Retinal pigment epithelial cell (primary cell): ENCODE measurements around the gene ZSWIM8.
"Not testable (repeated sequence)": the region's sequence is repeated elsewhere in the genome, so short reads cannot be mapped to it uniquely, and the experiment has no call there.

Experiments
- DNase-seq: peaks from one replicate; pipeline ENCODE4 v3.0.0-alpha.2; 2010; ENCODE audit warnings: low read depth
- H3K4me3 ChIP-seq: 2 replicates; pipeline ENCODE4 v1.5.1; 2011; ENCODE audit warnings: mild to moderate bottlenecking, low read length, control low read depth, moderate library complexity
- CTCF ChIP-seq: conservative IDR thresholded peaks from 2 replicates; pipeline ENCODE4 v1.5.1; 2011; ENCODE audit warnings: low read depth, low read length, control low read depth, inconsistent platforms

ZSWIM8 gene

DNA sequence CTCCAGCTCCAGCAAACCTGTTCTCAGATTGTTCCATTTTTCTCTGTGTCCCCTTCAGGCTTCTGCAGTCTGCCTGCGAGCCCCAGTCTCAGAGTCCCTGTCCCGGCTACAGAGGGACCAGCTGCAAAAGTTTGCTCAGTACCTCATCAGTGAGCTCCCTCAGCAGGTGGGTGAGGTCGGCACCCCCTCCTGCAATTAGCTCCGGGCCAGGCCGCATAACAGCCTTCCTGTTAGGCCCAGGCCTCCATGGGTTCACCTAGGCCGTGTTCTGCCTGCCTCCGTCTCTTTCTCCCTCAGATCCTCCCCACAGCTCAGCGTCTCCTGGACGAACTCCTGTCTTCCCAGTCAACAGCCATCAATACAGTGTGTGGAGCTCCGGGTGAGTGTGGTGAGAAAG lies 4.3 kb downstream of the ZSWIM8 start:
- TF ChIP-seq CTCF = no peak
- no peak overlapping the region for H3K4me3 ChIP-seq
- no peak for DNase-seq

DNA sequence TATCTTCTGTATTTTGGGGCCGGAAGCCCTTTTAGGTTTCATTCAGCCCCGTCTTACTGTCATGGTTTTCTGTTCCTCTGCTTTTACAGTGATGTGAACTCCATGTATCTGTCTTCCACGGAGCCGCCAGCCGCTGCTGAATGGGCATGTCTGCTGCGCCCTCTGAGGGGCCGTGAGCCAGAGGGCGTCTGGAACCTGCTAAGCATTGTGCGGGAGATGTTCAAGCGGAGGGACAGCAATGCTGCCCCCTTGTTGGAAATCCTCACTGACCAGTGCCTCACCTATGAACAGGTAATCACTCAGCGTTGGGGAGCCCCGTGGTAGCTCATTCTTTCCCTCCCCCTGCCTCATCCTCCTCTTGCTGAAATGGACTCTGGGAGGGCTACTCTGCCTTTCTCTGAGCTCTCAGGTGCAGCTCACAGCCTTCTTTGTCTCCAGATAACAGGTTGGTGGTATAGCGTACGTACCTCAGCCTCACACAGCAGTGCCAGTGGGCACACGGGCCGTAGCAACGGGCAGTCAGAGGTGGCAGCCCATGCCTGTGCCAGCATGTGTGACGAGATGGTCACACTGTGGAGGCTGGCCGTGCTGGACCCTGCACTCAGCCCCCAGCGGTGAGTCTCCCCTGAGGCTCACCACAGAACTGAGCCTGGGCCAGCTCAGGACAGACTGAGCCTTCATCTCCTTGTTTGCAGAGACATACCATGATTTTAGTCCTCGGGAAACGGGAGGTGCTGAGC lies 5.7 kb downstream of the ZSWIM8 start:
- no peak overlapping the region for H3K4me3 ChIP-seq
- DNase-seq = no peak

GRCh38 chr10:73791871-73792400 lies 6.5 kb downstream of the ZSWIM8 start:
- TF ChIP-seq CTCF = no peak
- H3K4me3 ChIP-seq = no peak overlapping the region
- DNase-seq = no peak

More for the DNA sequence above, 5.7 kb downstream of the ZSWIM8 start:
- no peak for TF ChIP-seq CTCF

DNA sequence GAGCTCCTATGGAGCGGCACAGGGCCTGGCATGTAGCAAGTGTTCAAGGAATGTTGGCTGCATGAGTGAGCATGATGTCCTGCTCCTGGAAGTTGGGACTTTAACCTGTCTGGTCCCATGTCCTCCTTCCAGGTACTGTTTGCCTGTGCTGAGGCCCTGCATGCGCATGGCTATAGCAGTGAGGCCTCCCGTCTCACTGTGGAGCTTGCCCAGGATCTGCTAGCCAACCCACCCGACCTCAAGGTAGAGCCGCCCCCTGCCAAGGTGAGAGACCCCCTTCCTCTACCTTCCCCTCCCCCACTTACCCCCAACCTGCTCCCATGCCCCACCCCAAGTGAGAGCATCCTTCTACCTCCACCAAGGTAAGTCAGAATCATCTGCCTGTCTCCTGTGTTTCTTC lies 8.1 kb downstream of the ZSWIM8 start:
- no peak for DNase-seq
- no peak overlapping the region for H3K4me3 ChIP-seq
- TF ChIP-seq CTCF = no peak

- not testable (repeated sequence) for DNase-seq
Observed at GRCh38 chr10:73795491-73795890, 10.1 kb downstream of the ZSWIM8 start.

DNA sequence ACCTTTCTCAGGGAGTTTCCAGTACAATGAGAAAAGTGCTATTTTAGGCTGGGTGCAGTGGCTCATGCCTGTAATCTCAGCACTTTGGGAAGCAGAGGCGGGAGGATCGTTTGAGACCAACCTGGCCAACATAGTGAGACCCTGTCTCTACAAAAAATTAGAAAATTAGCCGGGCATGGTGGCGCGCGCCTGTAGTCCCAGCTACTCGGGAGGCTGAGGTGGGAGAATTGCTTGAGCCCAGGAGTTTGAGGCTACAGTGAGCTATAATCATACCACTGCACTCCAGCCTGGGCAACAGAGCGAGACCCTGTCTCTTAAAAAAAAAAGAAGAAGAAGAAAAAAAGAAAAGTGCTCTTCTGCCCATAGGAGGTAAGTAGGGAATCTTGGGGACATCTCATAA lies 10.6 kb downstream of the ZSWIM8 start:
- H3K4me3 ChIP-seq, DNase-seq: not testable (repeated sequence)

More at GRCh38 chr10:73795491-73795890, 10.1 kb downstream of the ZSWIM8 start:
- H3K4me3 ChIP-seq = not testable (repeated sequence)

GRCh38 chr10:73796766-73797165 lies 11.4 kb downstream of the ZSWIM8 start:
- no peak for DNase-seq
- no peak for TF ChIP-seq CTCF
- no peak overlapping the region for H3K4me3 ChIP-seq

GRCh38 chr10:73797324-73798025 lies 12.1 kb downstream of the ZSWIM8 start:
- no peak for TF ChIP-seq CTCF
- no peak overlapping the region for H3K4me3 ChIP-seq
- DNase-seq = no peak
